A549 treated with ZK216348 at 1 μM for 4 hours (cell line): ENCODE results near the gene VTI1B. TPM values are rescaled to one million over a fixed set of nuclear protein-coding genes. Genes with fewer than 3 reads are reported as not detected.

Experiments
- total RNA-seq: library from RNA; stranded (reverse); fragments of 200-300 nt; extraction: Qiagen RNA extraction; gene quantifications from 5 replicates; pipeline ENCODE4 v1.2.3, GENCODE V29; 2022; ENCODE audit warnings: low read depth

The VTI1B gene
- 79.6 to 91.7 TPM (median 84.9 TPM) in 5 replicates for total RNA-seq

DNA sequence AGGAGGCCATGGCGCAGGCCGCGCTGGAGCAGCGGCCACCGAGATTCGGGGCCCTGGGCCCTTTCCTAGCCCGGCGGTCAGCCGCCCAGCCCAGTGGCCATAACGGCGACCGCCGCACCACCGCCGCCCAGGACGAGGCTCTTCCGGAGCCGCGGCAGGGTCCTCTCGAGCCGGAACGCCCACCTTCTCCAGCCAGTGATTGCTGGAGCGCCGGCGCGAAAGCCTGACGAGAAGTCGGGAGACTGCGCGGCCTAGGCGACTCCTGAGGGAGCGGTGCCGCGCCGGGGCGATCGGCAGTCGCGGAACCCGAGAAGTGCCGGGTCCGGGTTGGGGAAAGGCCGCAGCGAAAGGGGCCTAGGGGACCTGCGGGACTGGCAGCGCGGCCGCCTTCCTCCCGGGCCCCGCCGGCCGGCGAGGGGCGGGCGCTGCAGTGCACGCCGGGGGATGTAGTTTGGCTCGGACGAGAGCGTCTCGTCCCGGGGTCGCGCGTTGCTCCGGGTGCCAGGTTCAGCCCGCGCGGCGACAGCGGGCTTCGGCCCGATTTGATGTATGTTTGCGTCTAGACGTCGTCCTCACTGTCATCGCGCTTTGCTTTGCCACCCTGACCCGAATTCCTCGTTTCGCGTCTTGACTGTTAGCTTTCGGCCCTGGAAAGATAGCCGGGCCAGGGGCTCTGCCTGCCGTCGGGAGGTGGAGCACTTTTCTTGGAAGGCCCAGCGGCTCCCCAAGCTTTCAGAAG, at the start of gene VTI1B:
Gene VTI1B (minus strand): TSS at position 153 of the 739 bp plus-strand sequence. CDS start 143 bp downstream, at position 10.

GRCh38 chr14:67701492-67701891, 27.1 kb upstream of the VTI1B start, which contains the start of gene RDH12:
TSS of gene RDH12 (plus strand) at chr14:67701886. CDS start at chr14:67722643, 20,757 bp downstream.

GRCh38 chr14:67695394-67695949, 21.0 kb upstream of the VTI1B start, which contains the start of gene RDH11:
TSS of gene RDH11 (minus strand) at chr14:67695764. CDS start at chr14:67695703, 61 bp downstream.

GRCh38 chr14:67619446-67620216, 54.8 kb downstream of the VTI1B start, which contains the start of gene ARG2:
TSS of gene ARG2 (plus strand) at chr14:67619920. CDS start at chr14:67619978, 58 bp downstream.

DNA sequence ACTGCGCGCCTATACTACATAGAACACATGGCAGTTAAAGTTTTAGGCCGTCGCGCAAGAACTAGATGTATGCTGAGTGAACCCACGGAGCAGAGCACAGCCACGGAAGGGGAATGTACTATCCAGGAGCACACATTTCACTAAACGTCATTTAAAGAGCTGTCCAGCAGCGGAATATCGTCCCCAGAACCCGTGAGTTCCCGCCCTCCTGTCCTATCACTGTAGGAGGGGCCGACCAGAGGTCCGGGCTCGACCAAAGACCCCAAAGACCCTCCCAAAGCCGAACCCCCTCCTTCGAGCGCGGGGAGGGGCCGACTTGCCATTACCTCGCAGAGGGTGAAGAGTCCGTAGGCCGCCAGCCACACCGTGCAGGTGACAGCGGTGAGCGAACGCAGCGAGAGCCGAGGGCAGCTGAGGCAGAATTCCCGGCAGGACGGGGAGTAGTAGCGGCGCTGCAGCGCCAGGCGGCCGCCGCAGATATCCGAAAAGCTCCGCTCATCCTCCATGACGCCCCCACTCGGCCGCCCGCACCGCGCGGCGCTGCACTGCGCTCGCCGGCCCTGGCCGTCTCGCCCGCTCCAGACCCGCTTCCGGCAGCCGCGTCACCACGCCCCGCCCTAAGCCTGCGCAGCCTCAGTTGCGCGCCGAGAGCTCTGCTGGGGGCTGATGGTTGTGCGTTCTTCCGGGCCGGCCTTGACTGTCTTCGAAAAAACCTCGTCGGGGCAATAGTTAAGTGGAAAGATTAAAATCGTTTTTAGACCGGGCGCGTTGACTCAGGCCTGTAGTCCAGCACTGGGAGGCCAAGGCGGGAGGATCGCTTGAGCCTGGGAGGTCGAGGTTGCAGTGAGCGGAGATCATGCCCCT, 74.5 kb downstream of the VTI1B start, which contains the start of gene PIGH:
Gene PIGH (minus strand): TSS at position 571 of the 864 bp plus-strand sequence. CDS start 65 bp downstream, at position 506.

Other genes starting within 250 kb of the VTI1B start
- gene TMEM229B, start 185.9 kb downstream of the VTI1B start, total RNA-seq, result 0.15 to 0.24 TPM (median 0.18 TPM) in 5 replicates
- 3.3 to 5.4 TPM (median 3.7 TPM) in 5 replicates for gene PLEKHH1, start 141.3 kb downstream of the VTI1B start, total RNA-seq
- 17.3 to 23.0 TPM (median 18.7 TPM) in 5 replicates for gene PIGH, start 74.4 kb downstream of the VTI1B start, total RNA-seq
- 1.4 to 2.6 TPM (median 2.2 TPM) in 5 replicates for gene ARG2, start 54.7 kb downstream of the VTI1B start, total RNA-seq
- 56.0 to 64.2 TPM (median 61.5 TPM) in 5 replicates for gene RDH11, start 21.1 kb upstream of the VTI1B start, total RNA-seq
- gene RDH12, start 27.3 kb upstream of the VTI1B start, total RNA-seq, result 0.25 TPM in 1 of 5 replicates, not detected in the others
- 4.9 to 6.3 TPM (median 5.4 TPM) in 5 replicates for gene ZFYVE26, start 142.0 kb upstream of the VTI1B start, total RNA-seq
- gene RAD51B, start 145.1 kb upstream of the VTI1B start, total RNA-seq, result 3.1 to 6.1 TPM (median 4.3 TPM) in 5 replicates